Mucosa of descending colon (tissue), 3 donors: ENCODE measurements around the gene C18orf63. TPM values are rescaled to one million over a fixed set of nuclear protein-coding genes. Genes with fewer than 3 reads are reported as not detected.
"Not testable (repeated sequence)": the region's sequence is repeated elsewhere in the genome, so short reads cannot be mapped to it uniquely, and the experiment has no call there.

Source experiments
- ATAC-seq: fragments of 200-7000 bp; cut with Tn5 transposase; one replicate; pipeline ENCODE4 v1.9.1; 2020; ENCODE audit warnings: mild to moderate bottlenecking, moderate library complexity
- DNase-seq, 3 donors: peaks; one replicate each; pipeline ENCODE4 v3.0.0-alpha.2; 2020
- H3K36me3 ChIP-seq: fragments of 200-600 bp; one replicate; pipeline ENCODE4 v1.8.0; 2021; ENCODE audit warnings: low read depth, mild to moderate bottlenecking
- H3K4me1 ChIP-seq: fragments of 200-600 bp; one replicate; pipeline ENCODE4 v1.8.0; 2021; ENCODE audit warnings: low read depth, mild to moderate bottlenecking
- H3K4me3 ChIP-seq: fragments of 200-600 bp; one replicate; pipeline ENCODE4 v1.8.0; 2021; ENCODE audit warnings: mild to moderate bottlenecking
- H3K9me3 ChIP-seq: fragments of 200-600 bp; one replicate; pipeline ENCODE4 v1.8.0; 2021; ENCODE audit warnings: mild to moderate bottlenecking
- CTCF ChIP-seq: fragments of 200-600 bp; IDR thresholded peaks from one replicate; pipeline ENCODE4 v1.8.0; 2022; ENCODE audit warnings: antibody characterized with exemption, mild to moderate bottlenecking
- intact Hi-C, 2 donors: fragments of 100-400 bp; cut with DNase I in 1 of 2; cut with micrococcal nuclease in 1 of 2; formaldehyde crosslinking; loops; one replicate each; pipeline versions ENCODE4 v1.11.0 to v1.11.1; 2022; cut with DNase I, micrococcal nuclease
- total RNA-seq, 3 donors: library from RNA; stranded (reverse); fragmentation: NEBNext Ultra II Directional in 2 of 3; extraction: Animal tissue kit (Norgen Biotek cat#: 25700) in 2 of 3; gene quantifications; one replicate each; pipeline versions ENCODE4 v1.2.1 to v1.2.4, GENCODE V29; 2021 to 2023
- donor health status: DM: no; HTN: no; CAD: no; lungs with moderate emphysema.
- donor health status: DM: no; HTN: no; CAD: no.
- donor health status: DM: no; HTN: yes; CAD: no.

C18orf63 gene
- total RNA-seq, 3 donors from 2014 or later, result not detected

- Histone ChIP-seq H3K4me1 (no peaks in the 10 kb centered on the region), H3K9me3 (no peaks in the 10 kb centered on the region), H3K4me3 (no peak overlapping the region), H3K36me3 (no peaks in the 10 kb centered on the region)
- TF ChIP-seq CTCF, result no peak
- intact Hi-C loops, result no loop called here
- ATAC-seq (no peak), DNase-seq (no peak)
Measured at GRCh38 chr18:74316257-74317170, 875 bp downstream of the C18orf63 start.

- no peak for ATAC-seq
- intact Hi-C loops, result no loop called here
- no peak for TF ChIP-seq CTCF
Measured at GRCh38 chr18:74326231-74326630, 10.6 kb downstream of the C18orf63 start.

GRCh38 chr18:74326791-74327190, 11.2 kb downstream of the C18orf63 start:
- H3K9me3 ChIP-seq, H3K4me1 ChIP-seq, ATAC-seq, DNase-seq, H3K4me3 ChIP-seq, H3K36me3 ChIP-seq, intact Hi-C loops: not testable (repeated sequence)

More at GRCh38 chr18:74326231-74326630, 10.6 kb downstream of the C18orf63 start:
- Histone ChIP-seq H3K4me1 (no peaks in the 10 kb centered on the region), H3K4me3 (no peak overlapping the region), H3K36me3 (no peaks in the 10 kb centered on the region), H3K9me3 (no peaks in the 10 kb centered on the region)
- DNase-seq, result no peak

- intact Hi-C loops, result no loop called here
- Histone ChIP-seq H3K36me3 (no peaks in the 10 kb centered on the region), H3K4me1 (no peaks in the 10 kb centered on the region), H3K4me3 (no peak overlapping the region), H3K9me3 (no peaks in the 10 kb centered on the region)
- ATAC-seq, result no peak
- no peak for DNase-seq
- no peak for TF ChIP-seq CTCF
Measured at GRCh38 chr18:74328206-74328605, 12.6 kb downstream of the C18orf63 start.

GRCh38 chr18:74329688-74330205, 14.1 kb downstream of the C18orf63 start:
- DNase-seq (no peak), ATAC-seq (no peak)
- H3K9me3 ChIP-seq, result no peaks in the 10 kb centered on the region
- no peaks in the 10 kb centered on the region for H3K36me3 ChIP-seq
- no peaks in the 10 kb centered on the region for H3K4me1 ChIP-seq
- TF ChIP-seq CTCF, result no peak
- intact Hi-C loops, result no loop called here
- no peak overlapping the region for H3K4me3 ChIP-seq

GRCh38 chr18:74331404-74331803, 15.8 kb downstream of the C18orf63 start:
- DNase-seq (no peak), ATAC-seq (no peak)
- no peak for TF ChIP-seq CTCF
- no peaks in the 10 kb centered on the region for H3K36me3 ChIP-seq
- H3K9me3 ChIP-seq, result no peaks in the 10 kb centered on the region
- intact Hi-C loops, result no loop called here
- no peak overlapping the region for H3K4me3 ChIP-seq
- H3K4me1 ChIP-seq, result no peaks in the 10 kb centered on the region
